SH-SY5Y (cell line): ENCODE results near the gene VPS51.

Source experiments
- GATA2 ChIP-seq: IDR thresholded peaks from 2 replicates; pipeline ENCODE4 v1.6.1; 2011; ENCODE audit warnings: mild to moderate bottlenecking, low read depth, low read length
- GATA3 ChIP-seq: IDR thresholded peaks from 2 replicates; pipeline ENCODE4 v1.6.1; 2011; ENCODE audit warnings: low read depth, mild to moderate bottlenecking, low read length, moderate library complexity

- TF ChIP-seq GATA3 = no peak
- no peak for TF ChIP-seq GATA2
Observed at GRCh38 chr11:65063532-65063931, 32.5 kb upstream of the VPS51 start.
